ENCODE measurements around the gene MATN3.

The MATN3 gene

GRCh38 chr2:19963386-19963785, 49.1 kb downstream of the MATN3 start:
- no peaks in the 10 kb centered on the region for H3K36me3 ChIP-seq
- no peak for TF ChIP-seq CTCF (IDR thresholded peaks at IDR 0.05)
- H3K27ac ChIP-seq: no peak overlapping the region
- no peaks in the 10 kb centered on the region for H3K4me1 ChIP-seq (ENCODE audit: control insufficient read depth in 1 of 2, insufficient read depth in 1 of 2, low read depth in 1 of 2, low read length in 1 of 2)
- H3K9me3 ChIP-seq: no peaks in the 10 kb centered on the region
- H3K4me3 ChIP-seq (ENCODE audit: low read depth in 1 of 2, low read length in 1 of 2): no peak overlapping the region
- no peaks in the 10 kb centered on the region for H3K27me3 ChIP-seq

- no peak overlapping the region for H3K4me3 ChIP-seq (ENCODE audit: low read depth in 1 of 2, low read length in 1 of 2)
- H3K36me3 ChIP-seq: no peaks in the 10 kb centered on the region
- TF ChIP-seq CTCF (IDR thresholded peaks at IDR 0.05): peak; percentile 13
- no peak overlapping the region for H3K27ac ChIP-seq
- no peaks in the 10 kb centered on the region for H3K27me3 ChIP-seq
- H3K9me3 ChIP-seq: no peaks in the 10 kb centered on the region
- H3K4me1 ChIP-seq (ENCODE audit: control insufficient read depth in 1 of 2, insufficient read depth in 1 of 2, low read depth in 1 of 2, low read length in 1 of 2): no peaks in the 10 kb centered on the region
These were observed 56.7 kb downstream of the MATN3 start for GRCh38 chr2:19955544-19956422.

GRCh38 chr2:19949071-19949470, 63.4 kb downstream of the MATN3 start:
- Histone ChIP-seq H3K4me1 (ENCODE audit: control insufficient read depth in 1 of 2, insufficient read depth in 1 of 2, low read depth in 1 of 2, low read length in 1 of 2) (no peaks in the 10 kb centered on the region), H3K4me3 (ENCODE audit: low read depth in 1 of 2, low read length in 1 of 2) (no peak overlapping the region), H3K36me3 (no peaks in the 10 kb centered on the region), H3K27ac (no peak overlapping the region), H3K9me3 (no peaks in the 10 kb centered on the region), H3K27me3 (no peaks in the 10 kb centered on the region)
- no peak for TF ChIP-seq CTCF (IDR thresholded peaks at IDR 0.05)

DNA sequence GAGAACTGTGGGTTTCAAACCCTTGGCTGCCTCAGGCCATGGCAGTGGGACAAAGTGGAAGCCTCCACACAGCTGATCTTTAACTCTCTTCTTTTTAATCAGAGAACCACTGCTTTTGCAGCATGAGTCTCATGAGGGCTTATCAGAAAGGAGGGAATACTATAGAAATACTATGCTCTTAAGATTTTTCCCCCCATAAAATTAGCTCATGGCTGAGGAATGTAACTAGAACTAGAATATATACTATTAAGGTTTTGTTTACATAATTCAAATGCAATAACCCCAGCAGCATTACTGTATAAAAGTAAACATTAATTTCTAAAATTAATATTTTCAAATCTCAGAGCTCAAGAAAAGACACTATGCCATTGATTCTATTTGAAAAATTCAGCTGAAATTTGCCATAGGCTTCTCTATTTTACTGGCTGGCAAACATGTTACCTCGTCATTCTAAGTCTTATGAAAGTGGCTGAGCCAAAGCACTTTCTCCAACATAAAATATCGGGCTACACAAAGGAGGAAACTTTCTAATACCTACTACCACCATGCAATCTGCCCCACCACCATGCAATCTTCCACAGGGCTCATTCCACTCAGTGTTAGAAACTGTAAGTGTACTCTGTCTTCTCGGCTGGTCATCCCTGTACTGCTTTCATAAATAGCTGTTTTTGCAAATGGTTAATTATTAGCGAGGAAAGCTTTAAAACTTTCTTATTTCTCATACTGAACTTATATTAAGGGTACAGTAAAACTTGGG, 65.1 kb downstream of the MATN3 start:
- Histone ChIP-seq H3K27ac (no peak overlapping the region), H3K9me3 (no peaks in the 10 kb centered on the region), H3K27me3 (no peaks in the 10 kb centered on the region), H3K36me3 (no peaks in the 10 kb centered on the region), H3K4me3 (ENCODE audit: low read depth in 1 of 2, low read length in 1 of 2) (no peak overlapping the region), H3K4me1 (ENCODE audit: control insufficient read depth in 1 of 2, insufficient read depth in 1 of 2, low read depth in 1 of 2, low read length in 1 of 2) (no peaks in the 10 kb centered on the region)
- TF ChIP-seq CTCF (IDR thresholded peaks at IDR 0.05): no peak

DNA sequence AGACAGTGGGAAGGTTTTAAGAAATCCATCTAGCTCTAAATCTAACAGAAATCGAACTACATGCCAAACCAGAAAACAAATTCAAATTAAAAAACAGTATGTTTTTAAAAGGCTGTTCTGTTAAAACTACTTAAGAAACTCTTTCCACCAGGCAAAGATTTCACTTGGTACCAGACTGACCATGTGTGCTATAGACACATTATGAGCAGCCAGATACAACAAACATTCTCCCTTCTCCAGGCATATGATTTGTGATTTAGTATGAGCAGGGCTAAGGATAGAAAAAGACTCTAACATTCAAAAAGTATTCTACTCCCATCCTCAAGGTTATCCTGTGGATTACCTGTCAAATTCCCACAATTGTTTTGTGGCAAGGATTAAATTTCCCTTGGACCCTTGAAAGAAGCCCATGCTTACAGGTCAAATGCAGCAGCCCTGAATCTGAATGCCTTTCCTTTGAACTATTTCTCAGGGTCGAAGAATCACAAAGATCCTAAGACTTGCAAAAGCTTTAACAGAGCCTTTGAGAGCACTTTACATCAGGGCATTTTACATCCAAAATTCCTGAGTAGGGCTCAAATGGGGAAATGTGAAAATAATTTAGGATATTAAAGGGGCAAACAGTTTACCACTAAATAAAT, 68.1 kb downstream of the MATN3 start:
- no peaks in the 10 kb centered on the region for H3K36me3 ChIP-seq
- H3K4me1 ChIP-seq (ENCODE audit: control insufficient read depth in 1 of 2, insufficient read depth in 1 of 2, low read depth in 1 of 2, low read length in 1 of 2): no peaks in the 10 kb centered on the region
- H3K4me3 ChIP-seq (ENCODE audit: low read depth in 1 of 2, low read length in 1 of 2): no peak overlapping the region
- H3K27me3 ChIP-seq: no peaks in the 10 kb centered on the region
- no peak for TF ChIP-seq CTCF (IDR thresholded peaks at IDR 0.05)
- H3K27ac ChIP-seq: no peak overlapping the region
- no peaks in the 10 kb centered on the region for H3K9me3 ChIP-seq

All from neutrophil (primary cell).